CD1c-positive myeloid dendritic cell (primary cell): Measurements from ENCODE around the gene JAK1.

Experiments
- DNase-seq: peaks from one replicate; pipeline ENCODE4 v3.0.0-alpha.2; 2016; ENCODE audit errors: extremely low spot score

Gene JAK1

DNA sequence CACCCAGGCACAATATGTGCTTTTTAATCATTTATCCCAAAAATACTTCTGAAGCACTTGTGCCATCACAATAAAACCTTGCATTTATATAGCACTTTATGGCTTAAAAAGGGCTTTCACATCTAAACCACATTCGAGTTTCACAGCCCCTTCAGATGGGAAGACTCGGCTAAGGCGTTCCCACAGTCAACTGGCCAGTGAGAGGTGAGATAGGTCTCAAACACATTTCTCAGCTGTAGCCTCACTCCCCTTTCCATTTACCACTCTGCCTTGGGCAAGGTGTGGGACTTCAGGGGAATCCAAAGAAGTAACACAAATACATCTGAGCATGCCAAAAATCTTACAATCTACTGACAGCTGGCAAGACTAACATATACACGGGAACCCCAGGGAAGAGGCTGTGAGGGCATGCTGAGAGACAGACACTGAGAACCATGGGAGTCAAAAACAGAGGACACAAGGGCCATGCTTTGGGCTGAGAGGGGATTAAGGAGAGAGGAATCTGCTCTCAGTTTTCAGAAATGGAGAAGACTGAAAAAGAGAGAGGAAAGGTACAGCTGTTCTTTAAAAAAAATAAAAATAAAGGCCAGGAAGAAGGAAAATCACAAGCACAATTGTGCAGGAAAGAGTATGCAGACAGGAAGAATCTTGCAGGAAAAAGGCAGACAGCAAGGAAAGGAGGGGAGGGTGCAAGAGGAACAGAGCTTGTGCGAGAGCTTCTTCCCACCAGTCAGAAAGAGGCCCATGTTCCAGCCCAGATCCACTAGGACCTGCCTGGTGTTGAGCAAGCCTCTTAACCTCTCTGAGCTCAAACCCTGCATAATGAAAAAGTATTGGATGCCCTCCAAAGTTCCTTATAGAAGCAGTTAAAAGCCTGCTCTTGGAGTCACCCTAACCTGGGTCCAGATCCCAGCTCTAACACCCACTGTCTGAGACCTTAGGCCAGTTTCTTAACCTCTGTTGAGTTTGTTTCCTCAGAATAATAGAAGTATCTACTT, 73.5 kb downstream of the JAK1 start:
- DNase-seq: no peak

DNA sequence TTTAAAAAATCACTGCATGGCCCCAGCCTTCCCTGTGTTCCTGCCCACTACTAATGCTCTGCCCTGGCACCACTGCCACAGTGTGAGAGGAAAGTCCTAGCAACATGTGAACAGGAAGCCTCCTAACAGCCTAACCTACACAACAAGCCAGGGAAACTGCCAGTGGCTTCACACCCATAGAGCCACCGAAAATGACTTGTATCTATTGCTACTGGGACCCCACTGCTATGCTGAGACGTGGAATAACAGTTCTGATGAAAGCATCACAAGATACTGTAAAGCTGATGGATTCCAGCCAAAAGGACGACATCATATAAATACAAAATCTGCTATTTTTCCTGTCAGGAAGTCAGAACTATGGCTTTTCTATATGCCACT, 74.9 kb downstream of the JAK1 start:
- no peak for DNase-seq

DNA sequence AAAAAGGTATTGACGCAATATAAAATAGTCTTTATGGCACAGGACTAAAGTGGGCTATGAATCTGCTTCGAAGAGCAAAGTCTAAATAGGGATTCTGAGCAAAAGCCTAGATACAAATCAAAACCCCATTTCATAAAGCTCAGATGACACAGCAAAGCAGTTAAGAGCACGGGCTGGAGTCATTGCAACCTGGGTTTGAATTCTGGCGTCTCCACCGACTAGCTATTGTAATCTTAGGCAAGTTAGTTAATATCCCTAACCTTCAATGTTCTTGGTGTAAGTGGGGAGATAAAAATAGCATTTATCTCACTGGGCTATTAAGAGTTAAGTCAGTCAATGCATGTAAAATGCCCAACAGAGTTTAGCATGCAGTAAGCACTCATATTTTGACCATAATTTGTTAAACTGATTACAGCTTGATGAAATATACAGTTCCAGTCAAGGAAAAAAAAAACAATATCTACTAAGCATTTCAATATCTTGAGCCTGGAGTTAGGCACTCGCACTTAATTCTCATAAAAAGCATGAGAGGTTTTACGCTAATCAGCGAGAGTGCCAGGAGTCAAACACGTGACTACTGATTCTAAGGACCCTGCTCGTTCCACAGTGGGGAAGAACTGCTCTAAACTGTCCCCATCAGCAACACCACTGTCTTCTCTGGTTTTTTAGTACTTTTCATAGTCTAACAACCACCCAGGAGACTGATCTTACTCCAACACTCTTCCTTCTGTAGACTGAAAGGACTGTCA, 75.5 kb downstream of the JAK1 start:
- DNase-seq: no peak

DNA sequence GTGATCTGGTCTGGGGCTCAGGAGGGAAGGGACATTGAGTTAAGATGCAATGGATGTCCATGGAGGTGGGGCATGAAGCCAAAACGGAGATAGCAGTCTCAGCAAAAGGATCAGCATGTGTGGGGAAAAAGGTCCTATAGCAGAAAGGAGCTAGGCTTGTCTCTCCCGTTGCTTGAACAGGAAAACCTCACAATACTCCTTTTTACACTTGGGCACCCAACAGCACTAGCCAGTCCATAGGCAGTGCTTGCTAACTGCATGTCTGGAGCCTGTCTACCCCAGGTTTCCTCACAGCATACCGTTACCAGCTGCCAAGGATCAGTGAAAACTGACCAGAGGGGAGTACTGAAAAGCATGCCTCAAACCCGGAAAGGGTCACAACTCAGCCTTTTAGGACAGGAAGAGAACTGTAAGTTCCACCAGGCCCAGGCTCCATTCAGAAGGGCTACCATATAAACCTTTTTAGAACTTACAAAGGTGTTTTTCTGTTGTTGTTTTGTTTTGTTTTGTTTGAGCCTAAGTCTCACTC, 78.6 kb downstream of the JAK1 start:
- no peak for DNase-seq

DNA sequence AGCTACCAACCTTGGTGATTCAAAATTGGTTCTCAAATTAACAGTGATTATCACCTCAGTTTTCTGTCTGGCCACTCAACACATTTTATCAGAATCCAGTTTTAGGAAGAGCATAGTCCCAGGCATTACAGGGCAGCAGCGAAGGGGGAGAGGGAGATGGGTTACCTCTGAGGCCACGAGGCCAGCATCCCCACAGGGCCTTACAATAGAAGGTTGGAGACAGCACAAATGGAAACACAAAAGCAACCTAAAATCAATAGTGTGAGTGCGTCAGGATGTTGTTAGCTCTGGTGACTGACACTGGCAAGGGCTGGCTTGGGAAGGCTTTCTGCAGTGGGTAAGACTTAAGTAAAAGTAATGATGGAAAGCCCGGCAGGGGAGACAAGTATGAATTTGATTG, 79.5 kb downstream of the JAK1 start:
- DNase-seq: no peak

DNA sequence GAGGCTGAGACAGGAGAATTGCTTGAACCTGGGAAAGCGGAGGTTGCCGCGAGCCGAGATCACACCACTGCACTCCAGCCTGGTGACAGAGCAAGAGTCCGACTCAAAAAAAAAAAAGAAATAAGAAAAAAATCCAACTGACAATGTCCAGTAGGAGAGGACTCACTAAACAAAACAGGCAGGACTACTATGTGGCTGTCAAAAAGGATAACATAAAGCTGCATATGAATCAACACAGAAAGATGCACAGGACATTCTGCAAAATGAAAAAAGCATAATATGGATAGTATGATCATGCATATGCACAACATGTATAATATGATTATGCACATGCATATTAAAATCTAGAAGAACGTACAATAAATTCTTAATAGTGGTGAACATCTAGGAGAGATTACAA, 80.7 kb downstream of the JAK1 start:
- no peak for DNase-seq

DNA sequence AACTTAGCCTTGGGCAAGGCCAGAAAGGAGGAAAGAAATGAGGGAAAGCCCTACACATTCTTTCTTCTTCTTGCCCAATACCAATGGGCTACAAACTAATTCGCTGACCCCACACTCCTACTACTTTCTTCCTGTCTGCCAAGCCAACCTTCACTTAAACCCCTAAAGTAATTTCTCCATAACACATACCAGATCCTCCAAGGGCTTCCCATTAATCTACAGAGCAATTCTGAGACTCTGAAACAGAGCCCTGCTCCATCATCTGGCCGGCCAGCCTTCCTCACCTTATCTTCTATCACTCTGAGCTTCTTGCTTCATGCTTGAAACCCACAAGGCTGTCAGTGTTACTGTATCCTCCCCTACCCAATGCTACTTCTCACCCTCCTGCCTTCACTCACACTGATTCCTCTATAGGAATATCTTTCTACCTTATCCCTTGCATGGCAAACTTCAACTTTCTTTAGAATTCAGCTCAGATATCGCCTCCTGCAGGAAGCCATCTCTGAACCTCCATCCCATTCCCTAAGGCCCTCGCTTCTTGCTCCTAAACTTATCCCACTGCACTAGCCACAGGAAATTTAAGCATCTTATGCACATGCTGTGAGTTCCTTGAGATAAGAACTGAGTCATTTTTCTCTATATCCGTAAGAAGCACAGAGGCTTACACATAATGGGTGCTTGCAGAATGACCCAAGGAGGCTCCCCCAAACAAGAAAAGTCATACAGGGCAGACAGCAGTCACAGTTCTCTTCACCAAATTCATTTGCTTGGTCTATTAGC, 81.9 kb downstream of the JAK1 start:
- DNase-seq: no peak

DNA sequence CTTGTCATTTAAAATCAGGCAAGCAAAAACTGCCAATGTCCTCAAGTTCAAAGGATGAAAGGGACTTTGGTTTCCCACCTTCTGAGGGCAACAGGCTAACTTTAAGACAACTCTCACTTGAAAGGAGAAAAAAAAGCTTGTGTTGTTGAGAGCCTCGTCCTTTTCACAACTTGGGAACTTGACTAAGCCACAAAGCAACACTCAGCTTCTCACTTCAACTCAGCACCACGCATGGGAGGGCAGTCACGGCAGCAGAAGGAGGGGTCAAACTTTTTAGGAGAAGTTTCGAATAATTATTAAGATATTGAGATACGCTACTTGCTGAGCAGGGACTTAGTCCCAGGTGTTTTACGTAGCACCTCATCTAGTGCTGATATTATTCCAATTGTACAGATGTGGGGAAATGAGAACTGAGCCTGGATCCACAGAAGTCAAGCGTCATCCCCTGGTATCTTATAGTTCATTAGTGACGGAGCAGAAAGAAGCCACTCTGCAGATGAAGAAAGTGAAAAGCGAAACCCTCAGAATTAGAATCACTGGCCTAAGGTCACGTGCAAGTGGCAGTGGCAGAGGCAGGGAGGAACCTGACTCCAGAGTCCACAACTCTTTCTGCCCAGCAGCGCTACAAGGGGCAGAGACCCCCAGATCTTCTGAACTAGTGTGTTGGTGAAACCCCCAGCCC, 83.6 kb downstream of the JAK1 start:
- DNase-seq: no peak

DNA sequence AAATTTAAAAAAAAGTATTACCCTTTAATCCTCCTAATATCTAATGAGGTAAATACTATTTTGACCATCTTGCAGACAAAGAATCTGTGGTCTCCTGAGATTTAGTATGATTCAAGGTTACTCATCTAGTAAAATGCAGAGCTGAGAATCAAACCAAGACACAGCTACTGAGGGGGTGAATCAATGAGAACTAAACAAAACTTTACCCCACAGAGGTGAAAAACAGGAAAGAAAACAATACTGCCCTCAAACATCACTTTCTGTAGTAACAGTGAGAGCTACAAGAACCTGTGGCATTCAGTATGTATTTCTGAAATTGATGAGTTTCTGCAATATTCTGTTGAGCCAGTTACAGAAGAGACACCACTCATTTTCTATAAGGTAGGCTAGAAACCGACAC, 85.1 kb downstream of the JAK1 start:
- no peak for DNase-seq

DNA sequence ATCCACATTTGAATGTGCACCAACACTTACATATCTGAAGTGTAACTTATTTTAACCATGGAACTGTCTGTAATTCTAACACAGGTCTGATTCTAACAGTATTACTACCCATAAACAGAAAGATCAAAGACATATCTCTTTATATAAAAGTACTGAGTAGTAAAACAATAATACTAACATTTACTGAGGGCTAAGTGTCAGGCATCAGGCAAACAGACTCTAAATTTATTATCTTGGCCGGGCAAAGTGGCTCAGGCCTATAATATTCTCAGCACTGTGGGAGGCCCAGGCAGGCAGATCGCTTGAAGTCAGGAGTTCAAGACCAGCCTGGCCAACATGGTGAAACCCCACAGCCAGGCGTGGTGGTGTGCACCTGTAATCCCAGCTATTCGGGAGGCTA, 85.9 kb downstream of the JAK1 start:
- no peak for DNase-seq

DNA sequence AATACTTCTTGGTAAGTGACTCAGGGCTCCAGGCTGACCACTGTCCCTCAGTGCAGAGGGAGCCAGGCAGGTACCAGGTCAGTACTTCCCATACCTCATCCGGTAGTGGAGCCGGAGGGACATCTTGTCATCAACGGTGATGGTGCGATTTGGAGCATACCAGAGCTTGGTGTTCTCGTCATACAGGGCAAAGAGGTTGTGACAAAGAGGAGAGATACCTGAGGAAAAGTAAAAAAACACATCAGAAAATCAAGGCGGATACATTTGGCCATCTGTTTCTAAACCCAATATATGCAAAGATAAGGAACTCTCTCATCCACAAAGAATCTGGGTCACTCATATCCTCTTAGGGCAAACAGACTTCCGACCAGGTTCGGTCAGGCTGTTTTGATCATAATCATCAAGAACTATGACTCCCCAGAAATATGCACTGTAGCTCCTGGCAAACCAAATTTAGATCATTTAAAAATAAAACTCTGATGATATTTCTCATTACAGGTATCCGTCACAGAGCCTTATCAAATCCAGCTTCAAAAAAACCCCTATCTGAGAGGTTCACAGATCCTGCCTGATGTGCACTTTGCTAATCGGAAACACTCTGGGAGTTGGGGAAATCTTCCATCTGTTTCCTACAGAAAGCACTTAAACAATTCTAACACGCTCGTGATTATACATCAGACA, 87.3 kb downstream of the JAK1 start:
- DNase-seq: no peak

DNA sequence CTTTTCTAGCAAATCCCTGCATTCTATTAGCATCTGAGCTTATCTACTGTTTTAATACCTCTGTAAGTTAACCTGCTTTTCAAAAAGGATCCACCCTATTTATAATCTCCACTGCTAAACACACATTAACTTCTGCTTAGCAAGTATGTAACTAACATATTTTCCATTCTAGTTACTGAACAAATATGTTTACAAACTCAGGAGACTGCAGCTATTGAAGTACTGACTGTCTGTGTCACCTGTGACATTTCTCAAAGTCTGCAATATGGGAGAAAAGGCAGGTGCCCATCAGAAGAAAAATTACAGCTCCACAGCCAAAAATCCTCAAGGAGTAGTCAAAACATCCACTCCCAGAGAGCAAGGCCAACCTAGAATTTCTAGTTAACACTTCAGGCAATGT, 88.3 kb downstream of the JAK1 start:
- no peak for DNase-seq

DNA sequence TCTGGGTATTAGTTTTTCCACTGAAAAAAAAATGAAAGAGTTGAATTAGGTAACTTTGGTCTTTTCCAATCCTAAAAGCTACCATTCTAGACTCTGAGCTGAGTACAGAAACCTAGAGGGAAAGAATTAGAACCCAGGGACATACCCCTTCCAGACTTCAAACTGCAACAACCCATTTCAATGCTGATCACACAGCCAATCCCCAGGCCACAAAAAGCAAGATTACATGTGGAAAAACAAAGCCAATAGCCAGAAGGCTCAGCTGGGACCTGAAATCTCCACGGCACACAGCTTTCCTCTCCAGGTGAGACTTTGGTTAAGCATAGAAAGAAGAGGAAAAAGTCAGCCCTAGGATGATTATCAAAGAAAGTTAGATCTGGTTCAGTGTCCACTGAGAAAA, 88.8 kb downstream of the JAK1 start:
- DNase-seq: no peak

DNA sequence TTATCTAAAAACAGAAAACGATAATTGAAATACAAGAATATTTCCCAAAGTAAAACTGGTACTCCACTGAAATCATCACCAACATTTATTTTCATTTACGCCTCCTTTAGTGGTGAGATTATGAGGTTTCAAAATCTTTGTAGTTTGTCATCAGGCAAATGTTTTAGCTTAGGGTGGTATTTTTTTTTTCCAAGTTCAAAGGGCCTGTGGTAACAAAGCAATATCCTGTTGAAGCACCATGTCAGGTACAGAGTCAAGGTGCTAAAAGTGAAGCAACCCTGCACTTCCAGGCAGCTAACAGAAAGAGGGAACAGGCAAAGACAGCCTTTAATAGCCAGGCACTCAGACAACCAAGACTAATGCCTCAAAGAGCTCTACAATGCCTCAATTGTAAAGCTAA, 89.2 kb downstream of the JAK1 start:
- DNase-seq: peak; percentile 22

DNA sequence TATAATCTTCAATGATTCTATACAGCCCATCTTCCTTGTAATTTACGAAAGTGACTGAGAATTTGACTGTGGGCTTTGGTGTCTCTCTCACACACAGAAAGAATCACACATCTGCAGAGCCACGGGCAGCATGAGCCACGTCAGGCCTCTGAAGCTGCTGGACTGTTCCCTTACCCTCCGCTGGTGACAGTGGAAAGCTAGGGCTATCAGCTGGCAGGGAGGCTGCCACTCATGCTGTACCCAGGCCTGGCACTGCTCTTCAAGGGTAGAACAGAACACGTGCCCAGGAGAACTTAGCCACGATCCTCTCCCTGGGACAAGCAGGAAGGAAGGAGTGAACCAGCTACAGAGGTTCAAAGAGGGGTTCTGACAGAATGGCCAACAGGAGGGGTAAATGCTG, 90.7 kb downstream of the JAK1 start:
- DNase-seq: no peak

DNA sequence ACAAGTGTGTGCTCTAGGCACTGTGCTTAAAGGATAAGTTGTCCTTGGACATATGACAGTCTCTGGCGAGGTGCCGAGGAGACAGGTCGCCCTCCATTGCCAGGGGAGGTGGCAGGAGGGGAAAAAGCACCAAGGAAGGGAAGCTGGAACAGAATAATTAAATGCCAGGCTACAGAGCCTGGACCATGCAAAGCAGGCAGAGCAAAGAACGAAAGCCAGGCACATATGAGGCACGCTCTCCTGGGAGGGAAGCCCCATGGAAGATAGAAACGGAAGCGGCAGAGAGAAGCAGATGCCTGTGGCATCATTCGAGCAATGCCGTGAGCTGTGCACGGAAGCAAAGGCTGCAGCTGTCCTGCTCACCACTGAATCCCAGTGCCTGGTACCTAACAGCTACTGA, 91.2 kb downstream of the JAK1 start:
- DNase-seq: no peak

DNA sequence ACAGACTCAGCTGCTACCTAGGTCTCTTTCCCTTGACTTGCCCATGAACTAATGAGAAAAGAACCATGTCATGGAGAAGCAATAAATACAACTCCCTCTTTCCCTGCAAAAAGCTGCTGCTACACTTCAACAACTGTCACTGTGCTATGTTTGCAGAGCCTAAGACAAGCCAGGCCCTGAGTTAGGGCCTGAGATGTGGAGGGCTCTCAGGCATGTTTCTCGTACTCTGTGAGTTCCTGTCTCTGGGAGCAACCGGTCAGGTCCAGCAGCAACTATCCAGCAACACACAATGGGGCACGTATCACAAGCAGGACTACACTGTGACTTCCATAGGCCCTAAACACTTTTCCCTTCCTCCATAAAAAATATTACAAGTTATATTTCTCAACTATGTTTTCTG, 91.7 kb downstream of the JAK1 start:
- no peak for DNase-seq

DNA sequence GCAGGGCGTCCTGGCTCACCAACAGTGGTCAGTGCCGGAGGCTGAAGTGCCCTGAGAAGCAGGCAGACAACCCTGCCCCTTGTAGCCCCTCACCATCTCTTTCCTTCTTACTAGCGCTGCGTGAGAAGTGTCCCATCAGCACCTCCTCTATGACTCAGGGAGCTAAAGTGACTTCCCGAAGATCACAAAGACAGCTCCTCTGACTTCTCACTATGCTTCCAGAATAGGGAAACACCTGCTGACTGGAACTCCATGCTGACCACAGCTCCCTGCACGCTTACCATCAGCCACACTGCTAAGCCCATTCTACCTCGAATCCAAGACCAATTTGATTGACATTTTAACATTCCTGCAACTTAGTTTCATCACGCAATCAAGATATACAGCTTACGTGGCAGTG, 92.8 kb downstream of the JAK1 start:
- DNase-seq: no peak

DNA sequence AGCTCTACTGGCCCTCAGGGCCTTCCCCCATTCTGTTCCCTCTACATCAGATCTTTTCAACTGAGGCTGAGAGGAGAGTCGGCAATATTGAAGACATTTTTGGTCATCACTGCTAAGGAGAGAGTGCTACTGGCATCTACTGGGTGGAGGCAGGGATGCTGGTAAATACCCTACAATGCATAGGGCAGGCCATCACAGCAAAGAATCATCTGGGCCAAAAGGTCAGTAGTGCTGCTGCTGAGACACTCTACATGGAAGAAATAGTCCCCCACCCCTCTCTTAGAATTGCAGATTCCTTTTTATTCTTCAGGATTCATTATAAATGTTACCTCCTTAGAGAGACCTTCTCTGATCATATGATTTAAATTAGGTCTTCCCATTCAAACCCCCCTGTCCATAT, 94.3 kb downstream of the JAK1 start:
- no peak for DNase-seq

DNA sequence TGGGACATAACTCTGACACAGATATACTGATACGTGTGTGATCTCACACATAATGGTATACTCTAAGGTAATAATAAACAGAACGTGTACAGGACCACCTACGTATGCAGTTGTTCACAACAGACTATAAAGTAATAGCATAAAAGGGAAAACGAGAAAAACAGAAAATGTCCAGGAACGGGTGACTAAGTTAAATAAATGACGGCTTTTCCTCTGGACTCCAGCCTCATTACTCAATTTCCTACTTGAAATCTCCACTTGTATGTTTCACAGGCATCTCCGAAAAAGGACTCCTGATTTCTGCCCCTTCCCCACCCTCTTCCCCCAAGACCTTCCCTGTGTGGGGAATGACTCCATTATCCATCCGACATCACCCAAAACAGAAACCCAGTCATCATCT, 95.1 kb downstream of the JAK1 start:
- DNase-seq: no peak

DNA sequence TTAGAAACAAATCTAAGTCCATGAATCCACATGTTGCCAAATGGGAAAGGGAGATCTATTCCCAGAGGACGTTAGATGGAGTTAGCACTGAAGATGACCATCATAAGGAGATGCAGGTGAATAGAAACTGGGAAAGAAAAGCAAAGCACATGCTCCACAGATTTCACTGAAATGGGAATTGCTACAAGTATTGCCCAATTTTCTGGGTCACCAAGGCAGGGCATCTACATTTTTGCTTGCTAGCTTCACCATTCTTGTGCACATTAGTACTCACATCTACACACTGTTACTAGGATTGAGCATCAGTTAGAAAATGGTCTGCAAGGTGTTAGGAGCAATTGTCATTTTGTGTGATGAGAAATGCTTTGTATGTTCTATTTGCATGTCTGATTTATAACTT, 99.1 kb downstream of the JAK1 start:
- no peak for DNase-seq
